Transverse colon (tissue), 4 donors: Measurements from ENCODE around the gene MCC.

Experiments
- EP300 ChIP-seq: sonication (generic); formaldehyde crosslinking; IDR thresholded peaks from one replicate; pipeline ENCODE4 v1.6.1; 2017; ENCODE audit warnings: antibody characterized with exemption, low read depth
- POLR2A ChIP-seq: fragments of 450-650 bp; IDR thresholded peaks from one replicate; pipeline ENCODE4 v1.6.1; 2016; ENCODE audit warnings: antibody characterized with exemption, mild to moderate bottlenecking, moderate library complexity
- POLR2AphosphoS5 ChIP-seq, 3 donors: sonication (generic); formaldehyde crosslinking; IDR thresholded peaks; one replicate each; pipeline ENCODE4 v1.6.1; 2016; ENCODE audit warnings: antibody characterized with exemption in 3 of 3
- TF ChIP-seq, protein P1 (sequence below), 5 experiments: fragments of 200-600 bp in 3 of 5; fragments of 450-650 bp in 2 of 5; sonication (generic) in 3 of 5; IDR thresholded peaks; 1 replicate in 2 of 5; 2 replicates in 3 of 5; pipeline ENCODE4 v1.5.1; 2016 to 2017; ENCODE audit warnings: antibody characterized with exemption in 5 of 5, inconsistent platforms in 3 of 5, mild to moderate bottlenecking in 2 of 5, moderate library complexity in 1 of 5

- TF ChIP-seq, protein P1, sequence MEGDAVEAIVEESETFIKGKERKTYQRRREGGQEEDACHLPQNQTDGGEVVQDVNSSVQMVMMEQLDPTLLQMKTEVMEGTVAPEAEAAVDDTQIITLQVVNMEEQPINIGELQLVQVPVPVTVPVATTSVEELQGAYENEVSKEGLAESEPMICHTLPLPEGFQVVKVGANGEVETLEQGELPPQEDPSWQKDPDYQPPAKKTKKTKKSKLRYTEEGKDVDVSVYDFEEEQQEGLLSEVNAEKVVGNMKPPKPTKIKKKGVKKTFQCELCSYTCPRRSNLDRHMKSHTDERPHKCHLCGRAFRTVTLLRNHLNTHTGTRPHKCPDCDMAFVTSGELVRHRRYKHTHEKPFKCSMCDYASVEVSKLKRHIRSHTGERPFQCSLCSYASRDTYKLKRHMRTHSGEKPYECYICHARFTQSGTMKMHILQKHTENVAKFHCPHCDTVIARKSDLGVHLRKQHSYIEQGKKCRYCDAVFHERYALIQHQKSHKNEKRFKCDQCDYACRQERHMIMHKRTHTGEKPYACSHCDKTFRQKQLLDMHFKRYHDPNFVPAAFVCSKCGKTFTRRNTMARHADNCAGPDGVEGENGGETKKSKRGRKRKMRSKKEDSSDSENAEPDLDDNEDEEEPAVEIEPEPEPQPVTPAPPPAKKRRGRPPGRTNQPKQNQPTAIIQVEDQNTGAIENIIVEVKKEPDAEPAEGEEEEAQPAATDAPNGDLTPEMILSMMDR (IDR thresholded peaks at IDR 0.05): no peak
- TF ChIP-seq POLR2A: no peak
- no peak for TF ChIP-seq EP300
- TF ChIP-seq POLR2AphosphoS5 (IDR thresholded peaks at IDR 0.05): no peak
These were observed 855 bp downstream of the MCC start for GRCh38 chr5:113487416-113487780.
